WTC11 (cell line): ENCODE data around the gene PRKCE. TPM values are rescaled to one million over a fixed set of nuclear protein-coding genes. Genes with fewer than 3 reads are reported as not detected.

Experiments used
- ATAC-seq: fragments of 200-7000 bp; cut with Tn5 transposase; 2 replicates; pipeline ENCODE4 v1.10.0; 2021; ENCODE audit warnings: mild to moderate bottlenecking, moderate library complexity
- Bru-seq: library from RNA; stranded (reverse); fragments of 400-500 nt; gene quantifications from one replicate; lab custom pipeline; 2021; lab: Mats Ljungman, UMichigan
- CTCF ChIA-PET: fragments of 300-600 bp; sonication (Branson Sonifier 250); formaldehyde crosslinking; loops from one replicate; lab custom pipeline; 2021; ENCODE audit warnings: antibody characterized with exemption; lab: Charles Lee
- POLR2A ChIA-PET: fragments of 350-600 bp; sonication (Branson Sonifier 250); formaldehyde crosslinking; loops from one replicate; lab custom pipeline; 2021; ENCODE audit warnings: antibody characterized with exemption; lab: Charles Lee
- DNase-seq: peaks from one replicate; pipeline ENCODE4 v3.0.0; 2021; ENCODE audit warnings: low spot score
- H3K27ac Mint-ChIP-seq: 2 replicates; pipeline ENCODE4 v1.8.0; 2021; ENCODE audit warnings: mixed read lengths
- H3K27me3 Mint-ChIP-seq: 2 replicates; pipeline ENCODE4 v1.8.0; 2021; ENCODE audit warnings: low read depth, mild to moderate bottlenecking, moderate library complexity, mixed read lengths
- H3K36me3 Mint-ChIP-seq: 2 replicates; pipeline ENCODE4 v1.8.0; 2021; ENCODE audit warnings: mixed read lengths
- H3K4me1 Mint-ChIP-seq: 2 replicates; pipeline ENCODE4 v1.8.0; 2022; ENCODE audit warnings: mixed read lengths
- H3K4me3 Mint-ChIP-seq: 2 replicates; pipeline ENCODE4 v1.8.0; 2021; ENCODE audit warnings: mild to moderate bottlenecking, moderate library complexity, mixed read lengths
- H3K9me3 Mint-ChIP-seq: 2 replicates; pipeline ENCODE4 v1.8.0; 2021; ENCODE audit warnings: mixed read lengths
- FOXK1 ChIP-seq: sonication (generic); formaldehyde crosslinking; IDR thresholded peaks from 2 replicates; pipeline ENCODE4 v1.8.0; 2022; ENCODE audit warnings: mild to moderate bottlenecking, moderate library complexity, missing genetic modification reagents
- GABPB1 ChIP-seq: sonication (generic); formaldehyde crosslinking; IDR thresholded peaks from 2 replicates; pipeline ENCODE4 v1.8.1; 2023; ENCODE audit warnings: mild to moderate bottlenecking, missing genetic modification reagents
- HMGA2 ChIP-seq: fragments of 250-450 bp; sonication (Bioruptor Pico); IDR thresholded peaks from 2 replicates; pipeline ENCODE4 v1.4.0; 2021; ENCODE audit warnings: mild to moderate bottlenecking, moderate library complexity
- IRF2 ChIP-seq: sonication (generic); formaldehyde crosslinking; IDR thresholded peaks from 2 replicates; pipeline ENCODE4 v1.8.0; 2022; ENCODE audit warnings: low read depth, missing genetic modification reagents, borderline replicate concordance
- MYBL2 ChIP-seq: sonication (generic); formaldehyde crosslinking; IDR thresholded peaks from 2 replicates; pipeline ENCODE4 v1.8.1; 2023; ENCODE audit warnings: mild to moderate bottlenecking, moderate library complexity, missing genetic modification reagents
- RORB ChIP-seq: fragments of 250-450 bp; sonication (Bioruptor Pico); IDR thresholded peaks from 2 replicates; pipeline ENCODE4 v1.9.0; 2021; ENCODE audit warnings: mild to moderate bottlenecking
- SMAD3 ChIP-seq: sonication (generic); formaldehyde crosslinking; IDR thresholded peaks from 2 replicates; pipeline ENCODE4 v1.8.0; 2022; ENCODE audit warnings: missing genetic modification reagents, mild to moderate bottlenecking, borderline replicate concordance
- TEAD4 ChIP-seq: sonication (generic); formaldehyde crosslinking; IDR thresholded peaks from 2 replicates; pipeline ENCODE4 v1.8.0; 2022; ENCODE audit warnings: mild to moderate bottlenecking, missing genetic modification reagents
- TP53 ChIP-seq: sonication (generic); formaldehyde crosslinking; IDR thresholded peaks from 2 replicates; pipeline ENCODE4 v1.8.1; 2023; ENCODE audit warnings: mild to moderate bottlenecking, missing genetic modification reagents
- ZNF138 ChIP-seq: sonication (generic); formaldehyde crosslinking; conservative IDR thresholded peaks from 2 replicates; pipeline ENCODE4 v1.8.1; 2022; ENCODE audit warnings: mild to moderate bottlenecking, moderate library complexity, missing genetic modification reagents
- ZNF263 ChIP-seq: sonication (generic); formaldehyde crosslinking; IDR thresholded peaks from 2 replicates; pipeline ENCODE4 v1.8.1; 2022; ENCODE audit warnings: low read depth, mild to moderate bottlenecking, moderate library complexity, missing genetic modification reagents
- ZNF396 ChIP-seq: fragments of 250-450 bp; sonication (Bioruptor Pico); IDR thresholded peaks from 2 replicates; pipeline ENCODE4 v1.8.0; 2021; ENCODE audit warnings: mild to moderate bottlenecking, moderate library complexity, borderline replicate concordance
- ZNF423 ChIP-seq: fragments of 250-450 bp; sonication (Bioruptor Pico); IDR thresholded peaks from 2 replicates; pipeline ENCODE4 v2.1.2; 2022; ENCODE audit warnings: mild to moderate bottlenecking, moderate library complexity
- long read RNA-seq, 3 experiments: library from RNA in 1 of 3; library from capped mRNA in 1 of 3; library from polyadenylated mRNA in 1 of 3; unstranded in 2 of 3; stranded (forward) in 1 of 3; transcript quantifications; one replicate each; pipeline ENCODE4 v2.0.0, GENCODE V29; 2021
- total RNA-seq: library from RNA; stranded (reverse); gene quantifications from 3 replicates; pipeline ENCODE4 v1.2.3, GENCODE V29; 2021
- TF ChIP-seq, protein P1 (sequence below): sonication (generic); formaldehyde crosslinking; IDR thresholded peaks from 2 replicates; pipeline ENCODE4 v1.8.1; 2022; ENCODE audit warnings: missing genetic modification reagents, borderline replicate concordance
- TF ChIP-seq, protein P2 (sequence below): sonication (generic); formaldehyde crosslinking; IDR thresholded peaks from 2 replicates; pipeline ENCODE4 v1.8.0; 2023; ENCODE audit warnings: mild to moderate bottlenecking, missing genetic modification reagents
- TF ChIP-seq, protein P3 (sequence below): fragments of 200-600 bp; IDR thresholded peaks from 2 replicates; pipeline ENCODE4 v1.8.0; 2022; ENCODE audit warnings: antibody characterized with exemption
- TF ChIP-seq, protein P4 (sequence below): fragments of 250-450 bp; sonication (Bioruptor Pico); IDR thresholded peaks from 2 replicates; pipeline ENCODE4 v1.9.0; 2021; ENCODE audit warnings: mild to moderate bottlenecking, borderline replicate concordance

PRKCE gene
- total RNA-seq (3.1 to 5.8 TPM (median 3.8 TPM) in 3 replicates), Bru-seq, nascent RNA (percentile 41 among the genes with signal in this experiment)
- long read RNA-seq, experiment 1, full-length matches to known transcripts: 1 of 8 reads
- long read RNA-seq, experiment 1, partial matches to known transcripts: 0 of 8 reads
- long read RNA-seq, experiment 1, other reads (novel, unspliced or antisense): 7 of 8 reads
- long read RNA-seq, experiment 2: 0 reads
- long read RNA-seq, experiment 3: 0 reads

- ChIA-PET CTCF (interaction anchor here (1.0 to 2.0 kb wide), 3 partner anchors 12 to 238 kb away, joined by 3 to 8 read pairs (median 3); no protein-coding TSS in a partner anchor), POLR2A (no interaction called here)
- Mint-ChIP-seq H3K4me3 (peak within 1 kb of the TSS; percentile 98), H3K27ac (peak within 1 kb of the TSS; percentile 63; the same call in 1 of the 2 replicates), H3K27me3 (peaks cover 75% of the 10 kb centered on the region), H3K36me3 (no peaks in the 10 kb centered on the region), H3K4me1 (peaks cover 16% of the 10 kb centered on the region), H3K9me3 (no peaks in the 10 kb centered on the region)
- ATAC-seq: peak; percentile 9
- peak; percentile 51 for DNase-seq
- TF ChIP-seq SMAD3 (CRISPR knock-in tag): no peak
- TF ChIP-seq MYBL2 (CRISPR knock-in tag): no peak
- no peak for TF ChIP-seq HMGA2 (CRISPR knock-in tag)
- no peak for TF ChIP-seq FOXK1
- TF ChIP-seq, protein P1, sequence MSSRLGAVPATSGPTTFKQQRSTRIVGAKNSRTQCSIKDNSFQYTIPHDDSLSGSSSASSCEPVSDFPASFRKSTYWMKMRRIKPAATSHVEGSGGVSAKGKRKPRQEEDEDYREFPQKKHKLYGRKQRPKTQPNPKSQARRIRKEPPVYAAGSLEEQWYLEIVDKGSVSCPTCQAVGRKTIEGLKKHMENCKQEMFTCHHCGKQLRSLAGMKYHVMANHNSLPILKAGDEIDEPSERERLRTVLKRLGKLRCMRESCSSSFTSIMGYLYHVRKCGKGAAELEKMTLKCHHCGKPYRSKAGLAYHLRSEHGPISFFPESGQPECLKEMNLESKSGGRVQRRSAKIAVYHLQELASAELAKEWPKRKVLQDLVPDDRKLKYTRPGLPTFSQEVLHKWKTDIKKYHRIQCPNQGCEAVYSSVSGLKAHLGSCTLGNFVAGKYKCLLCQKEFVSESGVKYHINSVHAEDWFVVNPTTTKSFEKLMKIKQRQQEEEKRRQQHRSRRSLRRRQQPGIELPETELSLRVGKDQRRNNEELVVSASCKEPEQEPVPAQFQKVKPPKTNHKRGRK (CRISPR knock-in tag): no peak
- TF ChIP-seq, protein P2, sequence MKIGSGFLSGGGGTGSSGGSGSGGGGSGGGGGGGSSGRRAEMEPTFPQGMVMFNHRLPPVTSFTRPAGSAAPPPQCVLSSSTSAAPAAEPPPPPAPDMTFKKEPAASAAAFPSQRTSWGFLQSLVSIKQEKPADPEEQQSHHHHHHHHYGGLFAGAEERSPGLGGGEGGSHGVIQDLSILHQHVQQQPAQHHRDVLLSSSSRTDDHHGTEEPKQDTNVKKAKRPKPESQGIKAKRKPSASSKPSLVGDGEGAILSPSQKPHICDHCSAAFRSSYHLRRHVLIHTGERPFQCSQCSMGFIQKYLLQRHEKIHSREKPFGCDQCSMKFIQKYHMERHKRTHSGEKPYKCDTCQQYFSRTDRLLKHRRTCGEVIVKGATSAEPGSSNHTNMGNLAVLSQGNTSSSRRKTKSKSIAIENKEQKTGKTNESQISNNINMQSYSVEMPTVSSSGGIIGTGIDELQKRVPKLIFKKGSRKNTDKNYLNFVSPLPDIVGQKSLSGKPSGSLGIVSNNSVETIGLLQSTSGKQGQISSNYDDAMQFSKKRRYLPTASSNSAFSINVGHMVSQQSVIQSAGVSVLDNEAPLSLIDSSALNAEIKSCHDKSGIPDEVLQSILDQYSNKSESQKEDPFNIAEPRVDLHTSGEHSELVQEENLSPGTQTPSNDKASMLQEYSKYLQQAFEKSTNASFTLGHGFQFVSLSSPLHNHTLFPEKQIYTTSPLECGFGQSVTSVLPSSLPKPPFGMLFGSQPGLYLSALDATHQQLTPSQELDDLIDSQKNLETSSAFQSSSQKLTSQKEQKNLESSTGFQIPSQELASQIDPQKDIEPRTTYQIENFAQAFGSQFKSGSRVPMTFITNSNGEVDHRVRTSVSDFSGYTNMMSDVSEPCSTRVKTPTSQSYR (CRISPR knock-in tag): no peak
Observed at GRCh38 chr2:45651415-45652089, at the start of gene PRKCE. PRKCE (plus strand) TSS chr2:45651675.

- DNase-seq (no peak), ATAC-seq (no peak)
- H3K4me1 Mint-ChIP-seq: peaks cover 3% of the 10 kb centered on the region
- TF ChIP-seq, protein P3, sequence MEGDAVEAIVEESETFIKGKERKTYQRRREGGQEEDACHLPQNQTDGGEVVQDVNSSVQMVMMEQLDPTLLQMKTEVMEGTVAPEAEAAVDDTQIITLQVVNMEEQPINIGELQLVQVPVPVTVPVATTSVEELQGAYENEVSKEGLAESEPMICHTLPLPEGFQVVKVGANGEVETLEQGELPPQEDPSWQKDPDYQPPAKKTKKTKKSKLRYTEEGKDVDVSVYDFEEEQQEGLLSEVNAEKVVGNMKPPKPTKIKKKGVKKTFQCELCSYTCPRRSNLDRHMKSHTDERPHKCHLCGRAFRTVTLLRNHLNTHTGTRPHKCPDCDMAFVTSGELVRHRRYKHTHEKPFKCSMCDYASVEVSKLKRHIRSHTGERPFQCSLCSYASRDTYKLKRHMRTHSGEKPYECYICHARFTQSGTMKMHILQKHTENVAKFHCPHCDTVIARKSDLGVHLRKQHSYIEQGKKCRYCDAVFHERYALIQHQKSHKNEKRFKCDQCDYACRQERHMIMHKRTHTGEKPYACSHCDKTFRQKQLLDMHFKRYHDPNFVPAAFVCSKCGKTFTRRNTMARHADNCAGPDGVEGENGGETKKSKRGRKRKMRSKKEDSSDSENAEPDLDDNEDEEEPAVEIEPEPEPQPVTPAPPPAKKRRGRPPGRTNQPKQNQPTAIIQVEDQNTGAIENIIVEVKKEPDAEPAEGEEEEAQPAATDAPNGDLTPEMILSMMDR: no peak
- H3K27me3 Mint-ChIP-seq: no peaks in the 10 kb centered on the region
- no peak overlapping the region for H3K27ac Mint-ChIP-seq
- ChIA-PET POLR2A (no interaction called here), CTCF (interaction anchor here (1.0 kb wide), 1 partner anchor 17 kb away, joined by 3 read pairs; no protein-coding TSS in a partner anchor)
- peaks cover 47% of the 10 kb centered on the region for H3K36me3 Mint-ChIP-seq
- H3K4me3 Mint-ChIP-seq: no peak overlapping the region
- no peaks in the 10 kb centered on the region for H3K9me3 Mint-ChIP-seq
Observed at GRCh38 chr2:45602624-45603023, 48.9 kb upstream of the PRKCE start.

- H3K27me3 Mint-ChIP-seq: no peaks in the 10 kb centered on the region
- no peak for ATAC-seq
- H3K4me3 Mint-ChIP-seq: no peak overlapping the region
- no peak overlapping the region for H3K27ac Mint-ChIP-seq
- no peaks in the 10 kb centered on the region for H3K9me3 Mint-ChIP-seq
- ChIA-PET CTCF (no interaction called here), POLR2A (no interaction called here)
- no peak for DNase-seq
- peaks cover 31% of the 10 kb centered on the region for H3K36me3 Mint-ChIP-seq
- peaks cover 20% of the 10 kb centered on the region for H3K4me1 Mint-ChIP-seq
- no peak for TF ChIP-seq GABPB1 (CRISPR knock-in tag)
- TF ChIP-seq, protein P4, sequence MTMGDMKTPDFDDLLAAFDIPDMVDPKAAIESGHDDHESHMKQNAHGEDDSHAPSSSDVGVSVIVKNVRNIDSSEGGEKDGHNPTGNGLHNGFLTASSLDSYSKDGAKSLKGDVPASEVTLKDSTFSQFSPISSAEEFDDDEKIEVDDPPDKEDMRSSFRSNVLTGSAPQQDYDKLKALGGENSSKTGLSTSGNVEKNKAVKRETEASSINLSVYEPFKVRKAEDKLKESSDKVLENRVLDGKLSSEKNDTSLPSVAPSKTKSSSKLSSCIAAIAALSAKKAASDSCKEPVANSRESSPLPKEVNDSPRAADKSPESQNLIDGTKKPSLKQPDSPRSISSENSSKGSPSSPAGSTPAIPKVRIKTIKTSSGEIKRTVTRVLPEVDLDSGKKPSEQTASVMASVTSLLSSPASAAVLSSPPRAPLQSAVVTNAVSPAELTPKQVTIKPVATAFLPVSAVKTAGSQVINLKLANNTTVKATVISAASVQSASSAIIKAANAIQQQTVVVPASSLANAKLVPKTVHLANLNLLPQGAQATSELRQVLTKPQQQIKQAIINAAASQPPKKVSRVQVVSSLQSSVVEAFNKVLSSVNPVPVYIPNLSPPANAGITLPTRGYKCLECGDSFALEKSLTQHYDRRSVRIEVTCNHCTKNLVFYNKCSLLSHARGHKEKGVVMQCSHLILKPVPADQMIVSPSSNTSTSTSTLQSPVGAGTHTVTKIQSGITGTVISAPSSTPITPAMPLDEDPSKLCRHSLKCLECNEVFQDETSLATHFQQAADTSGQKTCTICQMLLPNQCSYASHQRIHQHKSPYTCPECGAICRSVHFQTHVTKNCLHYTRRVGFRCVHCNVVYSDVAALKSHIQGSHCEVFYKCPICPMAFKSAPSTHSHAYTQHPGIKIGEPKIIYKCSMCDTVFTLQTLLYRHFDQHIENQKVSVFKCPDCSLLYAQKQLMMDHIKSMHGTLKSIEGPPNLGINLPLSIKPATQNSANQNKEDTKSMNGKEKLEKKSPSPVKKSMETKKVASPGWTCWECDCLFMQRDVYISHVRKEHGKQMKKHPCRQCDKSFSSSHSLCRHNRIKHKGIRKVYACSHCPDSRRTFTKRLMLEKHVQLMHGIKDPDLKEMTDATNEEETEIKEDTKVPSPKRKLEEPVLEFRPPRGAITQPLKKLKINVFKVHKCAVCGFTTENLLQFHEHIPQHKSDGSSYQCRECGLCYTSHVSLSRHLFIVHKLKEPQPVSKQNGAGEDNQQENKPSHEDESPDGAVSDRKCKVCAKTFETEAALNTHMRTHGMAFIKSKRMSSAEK (CRISPR knock-in tag): no peak
- no peak for TF ChIP-seq TP53 (CRISPR knock-in tag)
- TF ChIP-seq RORB (CRISPR knock-in tag): no peak
- no peak for TF ChIP-seq ZNF263 (CRISPR knock-in tag)
- no peak for TF ChIP-seq TEAD4 (CRISPR knock-in tag)
- no peak for TF ChIP-seq ZNF396 (CRISPR knock-in tag)
- TF ChIP-seq ZNF138 (CRISPR knock-in tag): no peak
- TF ChIP-seq ZNF423 (CRISPR knock-in tag): no peak
- TF ChIP-seq, protein P3: no peak
- TF ChIP-seq IRF2 (CRISPR knock-in tag): no peak
Observed at GRCh38 chr2:45605116-45605515, 46.4 kb upstream of the PRKCE start.
